NCI-H1048 (cell line): ENCODE measurements around the gene PPP2R2B.
A peak's percentile ranks its signal among the peaks of the same experiment; 100 is the strongest.

Source experiments
- DNase-seq: peaks from one replicate; lab custom pipeline; 2025; lab: John Stamatoyannopoulos, UW

PPP2R2B gene

GRCh38 chr5:146699138-146699537 lies 179.4 kb downstream of the PPP2R2B start:
- DNase-seq, result no peak

- no peak for DNase-seq
These were observed 179.9 kb downstream of the PPP2R2B start for GRCh38 chr5:146698651-146699050.

- no peak for DNase-seq
These were observed 181.3 kb downstream of the PPP2R2B start for GRCh38 chr5:146697211-146697610.

GRCh38 chr5:146695646-146696045 lies 182.9 kb downstream of the PPP2R2B start:
- no peak for DNase-seq

- no peak for DNase-seq
These were observed 187.6 kb downstream of the PPP2R2B start for GRCh38 chr5:146690880-146691355.

GRCh38 chr5:146687630-146688029 lies 190.9 kb downstream of the PPP2R2B start:
- DNase-seq, result no peak

- DNase-seq, result no peak
These were observed 194.7 kb downstream of the PPP2R2B start for GRCh38 chr5:146683861-146684260.

GRCh38 chr5:146682899-146683532 lies 195.5 kb downstream of the PPP2R2B start:
- DNase-seq, result no peak

GRCh38 chr5:146681585-146682105 lies 196.9 kb downstream of the PPP2R2B start:
- no peak for DNase-seq

GRCh38 chr5:146680846-146681584 lies 197.5 kb downstream of the PPP2R2B start:
- DNase-seq, result no peak

- no peak for DNase-seq
These were observed 202.9 kb downstream of the PPP2R2B start for GRCh38 chr5:146675636-146676035.

GRCh38 chr5:146672866-146673265 lies 205.7 kb downstream of the PPP2R2B start:
- DNase-seq, result no peak

- no peak for DNase-seq
These were observed 206.8 kb downstream of the PPP2R2B start for GRCh38 chr5:146671561-146672295.

- DNase-seq, result no peak
These were observed 208.9 kb downstream of the PPP2R2B start for GRCh38 chr5:146669656-146670055.

GRCh38 chr5:146667633-146668272 lies 210.8 kb downstream of the PPP2R2B start:
- no peak for DNase-seq

- DNase-seq, result peak; percentile 19
These were observed 216.3 kb downstream of the PPP2R2B start for GRCh38 chr5:146662229-146662628.

- DNase-seq, result no peak
These were observed 218.1 kb downstream of the PPP2R2B start for GRCh38 chr5:146660376-146660960.

GRCh38 chr5:146659961-146660360 lies 218.6 kb downstream of the PPP2R2B start:
- no peak for DNase-seq

GRCh38 chr5:146656703-146657102 lies 221.9 kb downstream of the PPP2R2B start:
- DNase-seq, result no peak

GRCh38 chr5:146653560-146653959 lies 225.0 kb downstream of the PPP2R2B start:
- no peak for DNase-seq

GRCh38 chr5:146652547-146652946 lies 226.0 kb downstream of the PPP2R2B start:
- DNase-seq, result no peak
